Lung (tissue), 12 donors: ENCODE data around the gene LSM5. TPM values are rescaled to one million over a fixed set of nuclear protein-coding genes. Genes with fewer than 3 reads are reported as not detected.
A peak's percentile ranks its signal among the peaks of the same experiment; 100 is the strongest.
"Not testable (repeated sequence)": the region's sequence is repeated elsewhere in the genome, so short reads cannot be mapped to it uniquely, and the experiment has no call there.

Source experiments
- ATAC-seq: fragments of 200-7000 bp; cut with Tn5 transposase; one replicate; pipeline ENCODE4 v1.9.1; 2020; ENCODE audit warnings: moderate number of reproducible peaks; ENCODE audit not compliant: insufficient read depth, low FRiP score
- DNase-seq, 3 donors: peaks; one replicate each; pipeline ENCODE4 v3.0.0-alpha.2; 2013 to 2017
- H3K27ac ChIP-seq, 2 donors: one replicate each; pipeline ENCODE4 v1.5.1; 2013; ENCODE audit warnings: mild to moderate bottlenecking in 2 of 2, moderate library complexity in 2 of 2, control low read depth in 1 of 2, inconsistent platforms in 1 of 2, low read depth in 1 of 2, low read length in 1 of 2
- H3K27me3 ChIP-seq, 3 donors: one replicate each; pipeline ENCODE4 v1.5.1; 2013; ENCODE audit warnings: low read length in 2 of 3; ENCODE audit not compliant: control insufficient read depth in 3 of 3, insufficient read depth in 3 of 3
- H3K36me3 ChIP-seq, 4 donors: one replicate each; pipeline ENCODE4 v1.5.1; 2013; ENCODE audit warnings: low read length in 4 of 4, mild to moderate bottlenecking in 1 of 4, moderate library complexity in 1 of 4; ENCODE audit not compliant: control insufficient read depth in 4 of 4, insufficient read depth in 4 of 4
- H3K4me1 ChIP-seq, 5 donors: one replicate each; pipeline ENCODE4 v1.5.1; 2013; ENCODE audit warnings: low read length in 5 of 5, mild to moderate bottlenecking in 2 of 5, moderate library complexity in 1 of 5; ENCODE audit not compliant: control insufficient read depth in 5 of 5, insufficient read depth in 5 of 5
- H3K4me3 ChIP-seq: one replicate; pipeline ENCODE4 v1.5.1; 2013; ENCODE audit warnings: mild to moderate bottlenecking, control low read depth, moderate library complexity
- H3K9ac ChIP-seq, 2 donors: one replicate each; pipeline ENCODE4 v1.5.1; 2013; ENCODE audit warnings: low read length in 2 of 2, control low read depth in 1 of 2; ENCODE audit not compliant: insufficient read depth in 1 of 2
- H3K9me3 ChIP-seq, 4 donors: one replicate each; pipeline ENCODE4 v1.5.1; 2013; ENCODE audit warnings: low read length in 3 of 4, mild to moderate bottlenecking in 1 of 4, moderate library complexity in 1 of 4; ENCODE audit not compliant: control insufficient read depth in 4 of 4, insufficient read depth in 3 of 4
- CTCF ChIP-seq: IDR thresholded peaks from 2 replicates; pipeline ENCODE4 v1.5.1; 2012; ENCODE audit warnings: mild to moderate bottlenecking; ENCODE audit errors: control extremely low read depth, extremely low read depth
- WGBS, 2 donors: extraction: QIAGEN DNeasy Blood & Tissue Kit; methylation state at CpG; one replicate each; pipeline ENCODE4 v1.1.7; 2013; 5-methylcytosine and 5-hydroxymethylcytosine counted together
- polyA plus RNA-seq, 2 donors: library from polyadenylated mRNA; stranded (reverse); fragments of 200-250 nt; gene quantifications; one replicate each; pipeline ENCODE4 v1.2.1, GENCODE V29; 2013
- total RNA-seq, 2 donors: library from RNA; depleted of rRNA in 1 of 2; stranded (reverse); fragments of >200 nt in 1 of 2; gene quantifications; one replicate each; pipeline ENCODE4 v1.2.1, GENCODE V29; 2014 to 2021
- donor health status: control.
- donor health status: control.
- donor health status: Bipolar disorder and iron deficiency.
- donor health status: healthy.
- donor health status: DM: yes; HTN: yes; CAD: no.

Gene LSM5
- total and polyA plus RNA-seq, 4 donors, result 23.0 to 98.5 (median 37.8) TPM

- Histone ChIP-seq H3K9me3 (no peaks in the 10 kb centered on the region), H3K9ac (no peak overlapping the region), H3K4me1 (peaks cover 0 to 17% (median 0%) of the 10 kb centered on the region in 5 donors), H3K27ac (no peak overlapping the region), H3K27me3 (no peaks in the 10 kb centered on the region), H3K36me3 (peaks cover 0 to 2% (median 1%) of the 10 kb centered on the region in 4 donors), H3K4me3 (no peak overlapping the region)
- ATAC-seq (no peak), DNase-seq (no peak)
- TF ChIP-seq CTCF, result no peak
- WGBS, 2 donors, result 61 to 81% methylated on average over 4 of the region's 4 CpGs
These were observed 12.5 kb upstream of the LSM5 start for GRCh38 chr7:32502728-32503127.

- Histone ChIP-seq H3K36me3 (peaks cover 0 to 2% (median 1%) of the 10 kb centered on the region in 4 donors), H3K9me3 (no peaks in the 10 kb centered on the region), H3K27me3 (no peaks in the 10 kb centered on the region), H3K4me1 (peaks cover 0 to 15% (median 4%) of the 10 kb centered on the region in 5 donors), H3K27ac (peak overlapping the region; percentile 60 to 64), H3K4me3 (no peak overlapping the region), H3K9ac (no peak overlapping the region)
- TF ChIP-seq CTCF, result no peak
- WGBS, 2 donors, result 29 to 67% methylated on average over 1 of the region's 1 CpG
- no peak for DNase-seq
- ATAC-seq, result no peak
These were observed 11.3 kb upstream of the LSM5 start for GRCh38 chr7:32501522-32501921.

GRCh38 chr7:32500922-32501341, 10.8 kb upstream of the LSM5 start:
- H3K9me3 ChIP-seq, result no peaks in the 10 kb centered on the region
- TF ChIP-seq CTCF, result no peak
- H3K4me1 ChIP-seq, result peaks cover 0 to 13% (median 9%) of the 10 kb centered on the region in 5 donors
- H3K36me3 ChIP-seq, result peaks cover 0 to 2% (median under 1%) of the 10 kb centered on the region in 4 donors
- peak overlapping the region; percentile 53 to 60 for H3K27ac ChIP-seq
- ATAC-seq (peak; percentile 34), DNase-seq (no peak)
- no peak overlapping the region for H3K4me3 ChIP-seq
- no peak overlapping the region for H3K9ac ChIP-seq
- H3K27me3 ChIP-seq, result no peaks in the 10 kb centered on the region
- 9 to 52% methylated on average over 1 of the region's 1 CpG for WGBS, 2 donors

- H3K27ac ChIP-seq, result not testable (repeated sequence)
These were observed 10.0 kb upstream of the LSM5 start for GRCh38 chr7:32500216-32500615.

GRCh38 chr7:32499755-32500154, 9.6 kb upstream of the LSM5 start:
- not testable (repeated sequence) for H3K4me3 ChIP-seq, H3K9me3 ChIP-seq, H3K27ac ChIP-seq, DNase-seq, H3K27me3 ChIP-seq, ATAC-seq, H3K9ac ChIP-seq, H3K36me3 ChIP-seq
- peaks cover 0 to 13% (median 10%) of the 10 kb centered on the region in 5 donors for H3K4me1 ChIP-seq
- WGBS, 2 donors, result 89 to 91% methylated on average over 2 of the region's 2 CpGs

More at GRCh38 chr7:32500216-32500615, 10.0 kb upstream of the LSM5 start:
- H3K9ac ChIP-seq, H3K36me3 ChIP-seq, H3K9me3 ChIP-seq, DNase-seq, H3K4me3 ChIP-seq, ATAC-seq, H3K27me3 ChIP-seq: not testable (repeated sequence)
- peaks cover 0 to 13% (median 10%) of the 10 kb centered on the region in 5 donors for H3K4me1 ChIP-seq
- WGBS, 2 donors, result 100% methylated on average over 1 of the region's 1 CpG
